ENCODE measurements around the gene SLC23A2.

The SLC23A2 gene

DNA sequence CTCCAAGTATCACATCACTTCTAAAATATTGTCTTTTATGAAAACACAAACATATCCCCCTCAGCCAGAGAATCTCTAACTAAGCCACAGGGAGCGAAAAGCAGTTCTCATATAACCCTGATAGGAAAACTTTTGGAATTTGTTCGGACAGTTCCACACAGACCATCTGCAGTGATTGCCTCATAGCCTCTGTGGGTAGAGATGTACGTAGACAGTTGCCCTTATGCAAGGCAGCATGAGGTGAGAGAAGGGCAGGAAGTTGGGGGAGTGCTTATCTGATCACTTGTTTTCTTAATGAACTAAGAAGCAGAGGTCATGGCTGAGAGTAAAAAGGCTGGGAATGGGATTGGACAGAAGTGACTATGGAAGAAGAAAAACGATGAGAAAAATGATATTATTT, 39.6 kb downstream of the SLC23A2 start:
- DNase-seq: no peak

DNA sequence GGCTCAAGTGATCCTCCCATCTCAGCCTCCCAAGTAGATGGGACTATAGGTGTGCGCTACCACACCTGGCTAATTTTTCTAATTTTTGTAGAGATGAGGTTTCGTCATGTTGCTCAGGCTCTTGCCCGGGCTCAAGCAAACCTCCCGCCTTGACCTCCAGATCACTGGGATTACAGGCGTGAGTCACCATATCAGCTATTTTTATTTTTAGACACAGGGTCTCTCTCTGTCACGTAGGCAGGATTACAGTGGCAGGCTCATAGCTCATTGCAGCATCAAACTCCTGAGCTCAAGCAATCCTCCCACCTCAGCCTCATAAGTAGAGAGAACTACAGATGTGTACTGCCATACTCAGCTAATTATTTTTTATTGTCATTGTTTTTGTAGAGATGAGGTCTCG, 41.7 kb downstream of the SLC23A2 start:
- DNase-seq: no peak

DNA sequence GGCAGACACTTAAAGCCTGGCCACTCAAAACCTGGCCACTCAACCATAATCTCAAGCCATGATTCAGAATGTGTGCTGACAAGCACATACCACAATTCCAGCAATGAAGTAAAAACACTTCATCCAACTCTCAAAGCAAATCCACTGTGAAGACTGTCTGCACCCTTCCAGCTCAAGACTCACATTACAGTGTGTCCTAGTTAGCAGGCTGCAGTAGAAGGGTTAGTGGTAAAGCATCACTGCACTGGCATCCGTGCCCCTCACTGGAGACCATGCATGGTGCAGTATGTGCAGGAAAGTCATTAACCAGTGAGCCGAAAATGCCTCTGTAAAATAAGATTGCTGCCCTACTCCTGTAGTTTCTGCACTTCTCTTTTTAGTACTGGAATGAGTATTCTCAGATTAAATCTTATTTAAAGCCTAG, 43.4 kb downstream of the SLC23A2 start:
- no peak for DNase-seq

DNA sequence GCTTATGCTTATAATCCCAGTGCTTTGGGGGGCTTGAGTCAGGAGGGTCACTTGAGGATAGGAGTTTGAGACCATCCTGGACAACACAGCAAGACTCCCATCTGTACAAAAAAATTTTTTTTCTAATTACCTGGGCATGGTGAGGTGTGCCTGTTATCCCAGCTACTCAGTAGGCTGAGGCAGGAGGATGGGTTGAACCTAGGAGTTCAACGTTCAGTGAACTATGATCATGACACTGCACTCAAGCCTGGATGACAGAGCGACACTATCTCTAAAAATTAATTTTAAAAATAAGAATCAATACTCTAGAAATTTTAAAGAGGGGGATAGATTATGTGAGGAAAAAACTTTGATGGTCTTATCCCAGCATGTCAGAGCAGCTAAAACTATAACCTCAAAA, 44.1 kb downstream of the SLC23A2 start:
- DNase-seq: no peak

DNA sequence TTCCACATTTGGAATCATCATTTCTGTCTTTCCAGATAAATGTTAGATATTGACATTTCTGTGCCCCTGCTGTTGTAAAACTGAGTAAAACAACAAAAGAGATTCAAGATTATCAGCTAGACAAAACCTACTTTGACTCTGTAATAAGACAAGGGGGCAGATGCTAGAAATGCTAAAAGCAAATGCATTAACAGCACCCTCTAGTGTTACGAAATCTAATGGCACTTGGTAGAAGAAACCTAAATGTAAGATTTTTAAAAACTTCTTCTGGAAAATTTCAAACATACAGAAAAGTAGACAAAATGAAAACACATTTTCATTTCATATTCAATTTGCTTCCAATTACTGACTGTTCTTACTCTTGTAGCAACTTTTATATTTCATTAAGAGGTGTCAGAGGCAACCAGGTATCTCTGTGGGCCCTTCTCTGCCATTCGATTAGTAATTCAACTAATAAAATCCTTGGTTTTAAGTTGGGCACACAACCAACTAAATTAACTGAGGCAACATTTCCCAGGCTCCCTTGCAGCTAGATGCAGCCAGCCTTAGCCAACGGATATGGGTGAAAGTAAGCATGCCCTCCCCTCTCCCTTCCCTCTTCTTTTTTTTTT, 45.0 kb downstream of the SLC23A2 start:
- DNase-seq: no peak

DNA sequence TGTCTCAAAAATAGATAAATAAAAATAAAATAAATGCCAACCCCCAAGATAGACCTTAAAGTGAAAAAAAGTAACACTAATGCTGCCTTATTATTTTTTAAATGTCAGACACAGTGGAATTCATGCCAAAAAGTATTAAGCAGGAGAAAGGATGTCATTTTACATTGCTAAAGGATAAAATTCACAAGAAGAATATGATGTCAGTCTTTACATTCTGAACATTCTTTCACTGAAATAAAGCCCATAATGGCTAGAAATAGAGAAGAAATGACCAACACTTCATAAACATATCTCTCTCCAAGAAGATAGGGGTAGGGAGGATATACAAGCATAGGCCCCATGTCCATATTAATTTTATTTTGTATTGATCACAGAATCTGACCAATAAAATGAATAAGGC, 47.4 kb downstream of the SLC23A2 start:
- DNase-seq: no peak

DNA sequence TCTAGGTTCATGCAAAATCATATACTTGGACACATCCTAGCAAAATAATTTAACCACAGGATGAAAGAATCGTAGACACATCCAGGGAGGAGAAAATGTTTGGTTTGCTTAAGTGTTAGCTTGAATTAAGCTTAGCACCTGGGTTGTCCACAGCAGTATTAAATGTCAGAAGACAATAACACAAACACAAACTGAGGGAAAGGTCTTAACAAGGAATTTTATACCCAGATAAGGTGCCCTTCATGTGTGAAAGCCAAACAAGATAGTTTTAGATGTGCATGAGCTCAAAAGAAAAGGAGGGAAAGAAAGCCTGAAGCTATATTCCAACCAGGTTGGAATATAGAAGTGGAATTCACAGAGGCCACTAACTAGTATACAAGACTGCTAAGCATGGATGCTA, 49.1 kb downstream of the SLC23A2 start:
- DNase-seq: no peak

DNA sequence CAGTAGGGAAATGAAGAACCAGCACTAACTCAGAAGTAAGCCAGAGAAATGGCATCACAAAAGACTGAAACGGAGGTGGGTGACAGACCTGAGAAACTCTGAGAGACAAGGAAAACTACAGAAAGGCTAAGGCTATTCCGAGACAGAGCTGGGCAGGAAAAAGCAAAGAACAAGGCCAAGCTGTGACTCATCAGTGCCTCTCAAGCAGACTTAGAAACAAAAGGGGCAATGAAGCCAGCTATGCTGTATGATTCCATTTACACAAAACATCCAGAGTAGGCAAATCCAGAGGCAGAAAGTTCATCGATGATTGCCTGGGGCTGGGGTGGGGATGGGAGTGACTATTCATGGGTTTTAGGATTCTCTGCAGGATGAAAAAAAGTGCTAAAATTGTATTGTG, 50.0 kb downstream of the SLC23A2 start:
- no peak for DNase-seq

DNA sequence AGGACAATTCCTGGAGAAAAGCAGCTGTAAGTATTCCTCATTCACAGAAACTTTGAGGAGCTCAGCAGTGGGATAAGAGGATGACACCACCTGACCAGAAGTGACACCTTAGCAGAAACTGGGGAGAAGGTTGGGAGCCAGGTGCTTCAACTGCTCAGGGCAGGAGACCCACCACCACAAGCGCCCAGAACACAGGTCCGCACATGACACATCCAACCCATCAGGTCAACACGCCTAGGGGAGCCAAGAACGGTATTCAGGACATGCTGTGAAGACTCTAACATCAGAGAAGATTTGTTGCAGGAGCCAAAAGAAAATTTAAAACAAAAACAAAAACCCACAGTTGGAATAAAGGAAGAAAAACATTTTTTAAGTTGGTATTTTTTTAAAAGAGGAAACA, 50.5 kb downstream of the SLC23A2 start:
- DNase-seq: no peak

DNA sequence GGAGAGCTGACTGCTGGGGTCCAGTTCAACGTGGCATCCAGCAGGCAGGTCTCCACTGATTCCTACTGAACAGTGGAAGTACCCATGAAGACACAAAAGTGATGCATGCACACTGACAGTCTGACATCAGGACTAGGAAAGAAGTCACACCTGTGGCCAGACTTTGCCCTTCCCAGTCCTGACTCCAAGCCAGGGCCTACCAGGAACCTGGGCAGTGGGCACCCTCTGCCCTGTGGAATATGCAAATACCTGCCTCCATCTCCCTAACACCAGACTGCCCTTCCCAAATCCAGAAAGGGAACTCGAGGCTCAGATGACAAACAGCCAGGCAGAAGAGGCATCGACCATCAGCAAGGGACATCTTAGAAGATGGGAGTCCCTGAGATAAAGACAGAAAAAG, 50.9 kb downstream of the SLC23A2 start:
- no peak for DNase-seq

DNA sequence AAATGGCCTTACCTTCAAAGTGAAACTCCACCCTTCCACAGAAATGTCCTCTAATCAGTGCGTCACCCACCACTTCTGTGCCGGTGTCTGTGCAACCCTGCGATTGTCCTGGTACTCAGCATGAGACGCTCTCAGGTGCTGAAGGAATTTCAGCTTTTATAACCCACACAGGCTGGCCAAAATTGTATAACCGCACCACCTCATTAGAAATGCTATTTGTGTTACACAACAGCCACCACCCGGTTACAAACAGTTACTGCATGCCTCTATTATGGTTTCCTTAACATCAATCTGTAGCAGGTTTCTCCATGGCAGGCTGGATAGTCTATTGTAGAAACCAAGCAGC, 51.5 kb downstream of the SLC23A2 start:
- DNase-seq: no peak

DNA sequence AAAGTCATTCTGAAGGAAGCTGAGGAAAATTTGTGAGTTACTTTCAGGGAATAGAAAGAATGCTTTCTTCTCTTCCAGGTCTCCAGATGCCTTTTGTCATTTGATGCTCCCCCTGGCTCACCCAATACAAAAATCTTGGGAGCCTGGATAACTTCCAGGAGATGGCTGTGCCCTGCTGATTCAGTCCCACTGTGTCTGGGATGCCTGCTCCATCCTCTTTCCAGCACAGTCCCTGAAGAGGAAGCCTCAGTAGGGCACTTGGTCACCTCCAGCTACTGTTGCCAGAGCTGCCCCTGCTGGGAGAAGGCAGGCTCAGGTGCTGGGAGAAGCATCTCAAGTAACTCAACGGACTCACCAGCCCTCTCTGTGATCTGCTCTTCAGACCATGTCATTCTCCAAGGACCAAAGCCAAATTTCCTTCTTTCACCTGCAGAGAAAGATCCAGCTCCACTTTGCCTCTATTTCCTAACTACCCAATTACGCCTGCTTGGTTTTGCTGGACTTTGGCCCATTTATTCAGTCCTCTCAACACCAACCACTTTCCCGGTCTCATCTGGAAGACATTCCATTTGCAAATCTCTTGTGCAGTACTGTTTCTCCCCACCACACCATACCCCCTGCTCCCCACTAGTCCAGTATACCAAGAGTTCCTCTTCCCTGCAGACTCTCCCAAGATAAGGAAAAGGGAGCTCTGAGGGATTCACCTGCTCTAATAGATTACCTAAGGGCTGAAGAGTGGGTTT, 53.3 kb downstream of the SLC23A2 start:
- no peak for DNase-seq

DNA sequence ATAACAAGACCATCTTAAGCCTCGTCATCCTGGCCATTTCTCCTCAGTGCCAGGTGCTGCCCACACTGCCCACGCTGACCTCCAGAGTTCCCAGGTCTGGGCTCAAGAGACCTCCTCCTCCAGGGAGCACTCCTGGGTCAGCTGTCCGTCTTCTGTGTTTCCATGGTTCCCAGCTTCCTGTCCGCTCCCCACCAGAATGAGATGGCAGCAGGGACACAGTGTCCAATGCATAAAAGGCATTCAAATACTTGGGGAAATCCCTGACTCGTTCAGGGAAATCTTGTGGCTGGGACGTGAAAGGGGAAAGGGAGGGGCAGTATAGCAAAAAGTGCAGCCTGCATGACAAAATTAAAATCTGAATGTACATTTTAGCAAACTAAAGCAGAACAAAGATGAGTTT, 54.3 kb downstream of the SLC23A2 start:
- DNase-seq: no peak

DNA sequence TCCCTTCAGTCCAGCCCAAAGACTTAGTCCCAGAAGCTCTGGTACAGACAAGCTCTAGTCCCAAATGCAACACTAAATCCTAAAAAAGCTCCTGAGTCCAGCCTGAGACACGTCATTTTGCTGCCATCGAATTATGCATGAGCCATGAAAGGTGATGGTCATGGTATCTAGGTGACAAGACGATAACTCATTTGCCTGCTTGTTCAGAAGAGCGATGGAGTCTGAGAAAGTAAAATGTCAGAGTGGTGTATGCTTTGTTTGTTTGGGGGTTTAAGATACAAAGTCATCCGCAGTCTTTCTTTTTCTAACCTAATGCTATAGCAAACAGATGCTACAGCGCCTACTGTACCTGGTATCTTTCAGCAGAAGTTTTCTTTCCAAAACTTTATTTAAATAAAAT, 54.7 kb downstream of the SLC23A2 start:
- DNase-seq: no peak

DNA sequence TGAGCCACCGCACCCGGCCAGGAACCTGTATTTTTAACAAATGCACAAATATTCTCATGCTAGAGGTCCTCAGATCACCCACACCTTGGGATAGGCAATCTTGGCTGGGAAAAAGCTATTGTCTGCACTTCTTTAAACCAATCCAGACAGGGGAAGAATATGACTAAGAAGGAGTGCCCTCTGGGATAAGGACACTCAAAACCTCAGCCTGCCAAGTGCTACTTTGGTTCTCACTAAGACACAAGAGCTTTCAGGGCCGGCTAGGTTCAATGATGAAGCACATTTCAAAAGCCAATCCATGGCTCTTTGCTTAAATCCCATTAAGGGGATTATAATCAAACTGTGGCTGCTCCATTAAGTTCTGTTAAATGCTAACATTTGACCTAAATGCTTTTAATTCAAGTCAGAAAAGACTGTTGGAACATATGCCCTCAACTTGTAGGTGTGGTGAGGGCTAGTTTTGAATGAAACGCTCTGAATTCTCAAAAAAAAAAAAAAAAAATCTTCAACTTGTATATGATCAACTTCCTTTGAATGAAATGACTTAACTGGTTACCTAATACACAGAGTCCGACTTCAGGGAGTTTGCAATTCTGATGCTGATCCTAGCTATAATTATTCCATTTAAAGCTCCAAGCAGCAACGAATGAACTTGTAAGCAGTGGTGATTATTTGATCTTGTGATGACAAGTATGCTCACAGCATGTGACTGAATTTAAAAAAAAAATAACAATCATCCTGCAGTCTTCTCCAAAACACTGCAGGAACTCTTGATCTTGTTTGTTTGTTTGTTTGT, 56.6 kb downstream of the SLC23A2 start:
- no peak for DNase-seq

DNA sequence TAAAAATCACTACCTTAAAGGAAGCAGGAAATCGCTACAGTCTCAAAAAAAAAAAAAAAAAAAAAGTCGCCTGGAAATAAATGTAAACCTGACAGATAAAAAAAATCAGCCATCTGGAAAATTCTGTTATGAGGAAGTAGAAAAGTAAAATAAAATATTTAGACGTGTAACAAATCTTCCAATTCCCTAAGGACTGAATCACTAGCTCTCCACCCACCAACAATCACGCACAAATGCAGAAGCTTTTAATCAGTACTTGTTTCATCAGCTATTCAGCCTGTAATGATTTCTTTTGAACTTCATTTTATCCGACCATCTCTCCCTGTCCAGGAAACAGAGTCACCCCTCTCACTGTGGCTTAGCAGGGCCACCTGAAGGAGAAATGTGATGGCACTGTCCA, 59.0 kb downstream of the SLC23A2 start:
- DNase-seq: no peak

DNA sequence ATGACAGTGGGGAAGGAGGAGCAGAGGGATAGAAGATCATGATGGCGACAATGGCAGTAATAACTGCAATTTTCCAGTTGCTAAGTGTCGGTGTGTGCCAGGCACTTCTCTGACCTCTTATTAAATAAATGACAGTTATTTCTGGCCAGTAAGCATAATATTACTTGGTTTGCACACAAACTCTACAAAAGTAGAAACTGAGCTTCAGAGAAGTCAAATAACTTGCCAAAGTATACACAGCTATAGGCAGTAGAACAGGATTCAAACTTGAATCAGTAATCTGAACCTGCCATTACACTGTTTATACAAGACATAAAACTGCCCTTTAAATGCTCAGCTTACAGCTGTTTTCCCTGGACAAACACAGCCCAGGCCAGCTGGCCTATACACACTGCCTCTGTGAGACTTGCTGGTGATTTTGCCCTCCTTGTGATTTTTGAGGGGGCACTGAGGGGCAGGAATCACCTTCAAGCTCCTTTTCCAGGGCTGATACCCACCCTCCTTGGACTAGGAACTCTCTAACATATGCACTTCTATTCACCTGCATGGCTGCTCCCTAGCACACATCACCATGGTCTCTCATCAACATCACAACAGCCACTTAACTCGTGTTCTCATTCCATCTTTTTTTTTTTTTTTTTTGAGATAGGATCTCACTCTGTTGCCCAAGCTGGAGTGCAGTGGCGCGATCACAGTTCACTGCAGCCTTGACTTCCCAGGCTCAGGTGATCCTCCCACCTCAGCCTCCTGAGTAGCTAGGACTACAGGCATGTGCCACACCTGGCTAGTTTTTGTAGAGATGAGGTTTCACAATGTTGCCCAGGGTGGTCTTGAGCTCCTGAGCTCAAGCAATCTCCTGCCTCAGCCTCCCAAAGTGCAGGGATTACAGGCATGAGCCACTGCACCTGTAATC, 63.6 kb downstream of the SLC23A2 start:
- DNase-seq: no peak

DNA sequence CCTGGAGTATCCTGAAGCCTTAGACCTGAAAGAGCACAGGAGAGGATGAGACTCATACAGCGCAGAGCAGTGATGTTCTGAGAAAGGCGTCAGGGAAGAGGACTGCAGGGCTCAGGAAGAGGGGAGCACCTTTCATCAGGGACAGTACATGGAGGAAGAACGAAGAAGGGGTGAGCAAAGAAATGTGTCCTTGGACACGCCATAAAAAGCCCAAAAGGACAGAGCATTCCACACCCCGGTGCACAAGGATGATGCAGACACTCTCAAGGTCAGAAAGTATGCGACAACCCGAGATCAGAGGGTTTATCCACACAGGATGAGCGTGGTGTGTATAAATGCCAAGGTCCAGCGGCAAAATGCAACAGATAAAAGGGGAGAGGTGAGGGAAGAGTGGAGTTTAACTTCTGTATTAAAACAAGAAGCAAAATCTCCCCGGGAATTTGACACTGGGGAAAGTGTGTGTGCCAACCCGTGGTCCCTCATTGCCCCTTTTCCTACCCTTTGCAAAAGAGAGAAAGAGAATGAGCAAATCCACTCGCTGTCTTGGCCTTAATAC, 64.4 kb downstream of the SLC23A2 start:
- no peak for DNase-seq

DNA sequence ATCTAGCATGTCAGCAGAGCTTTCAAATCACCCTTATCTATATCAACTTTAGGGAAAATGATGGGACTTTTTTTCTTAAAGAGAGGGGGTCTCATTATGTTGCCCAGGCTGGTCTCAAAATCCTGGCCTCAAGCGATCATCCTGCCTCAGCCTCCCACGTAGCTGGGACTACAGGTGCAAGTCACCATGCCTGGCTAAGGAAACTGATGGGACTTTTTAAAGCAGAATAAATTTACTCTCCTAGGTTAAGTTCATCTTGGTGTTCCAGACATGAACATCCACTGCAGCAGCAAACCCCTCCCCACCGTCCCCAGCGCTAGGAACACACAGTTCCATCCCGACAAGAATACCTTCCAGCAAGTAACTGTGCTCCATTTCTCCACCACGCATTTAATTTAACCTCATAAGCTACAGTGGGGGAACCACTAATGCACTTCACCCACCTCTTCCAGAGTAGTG, 64.9 kb downstream of the SLC23A2 start:
- DNase-seq: no peak

DNA sequence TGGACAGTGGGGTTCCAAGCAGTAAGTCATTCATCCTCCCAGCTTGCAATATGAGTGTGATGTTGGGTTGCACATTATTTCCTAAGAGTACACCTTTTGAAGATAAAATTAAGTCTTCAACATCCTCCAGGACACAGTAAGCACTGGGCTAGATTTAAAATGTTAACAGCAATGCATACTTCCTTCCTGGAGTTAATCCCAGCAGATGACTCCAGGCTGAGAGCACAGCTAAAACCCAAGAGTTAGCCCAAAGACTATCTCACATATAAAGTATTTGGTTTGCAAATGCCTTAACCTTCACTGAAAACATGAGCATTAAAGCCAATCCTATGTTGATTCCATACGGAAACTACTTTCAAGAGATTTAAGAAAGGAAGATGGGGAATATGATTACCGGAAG, 69.2 kb downstream of the SLC23A2 start:
- DNase-seq: no peak

DNA sequence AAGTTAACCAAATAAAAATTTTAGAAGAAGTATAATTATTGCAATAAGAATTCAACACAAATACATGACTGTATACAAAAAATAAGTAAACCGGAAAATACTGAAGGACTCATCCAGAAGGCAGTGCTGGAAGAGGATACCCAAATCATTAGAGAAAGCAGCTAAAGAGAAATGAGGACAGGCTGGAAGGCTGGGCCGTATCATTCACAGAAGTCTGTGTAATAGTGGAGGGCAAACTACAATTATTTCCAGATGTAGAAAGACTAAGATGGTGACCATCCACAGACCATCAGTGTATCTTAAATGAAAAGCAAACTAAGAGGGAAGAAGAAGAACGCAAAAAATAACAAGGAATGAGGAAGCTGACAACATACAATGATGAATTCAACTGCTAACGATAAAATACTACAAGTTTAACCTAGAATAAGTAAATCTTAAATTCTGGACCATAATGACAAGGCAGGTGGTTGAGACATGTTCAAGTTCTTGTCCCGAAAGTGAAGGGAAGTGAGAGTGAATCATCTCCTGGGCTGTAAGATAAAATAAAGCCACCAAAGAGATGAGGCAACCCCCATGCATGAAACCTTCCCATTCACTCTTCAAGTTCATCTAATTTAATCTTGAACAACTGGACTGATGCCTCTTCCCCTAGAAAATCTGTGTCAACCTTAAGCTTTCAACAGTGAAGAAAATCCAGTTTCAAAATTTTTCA, 71.5 kb downstream of the SLC23A2 start:
- DNase-seq: no peak

DNA sequence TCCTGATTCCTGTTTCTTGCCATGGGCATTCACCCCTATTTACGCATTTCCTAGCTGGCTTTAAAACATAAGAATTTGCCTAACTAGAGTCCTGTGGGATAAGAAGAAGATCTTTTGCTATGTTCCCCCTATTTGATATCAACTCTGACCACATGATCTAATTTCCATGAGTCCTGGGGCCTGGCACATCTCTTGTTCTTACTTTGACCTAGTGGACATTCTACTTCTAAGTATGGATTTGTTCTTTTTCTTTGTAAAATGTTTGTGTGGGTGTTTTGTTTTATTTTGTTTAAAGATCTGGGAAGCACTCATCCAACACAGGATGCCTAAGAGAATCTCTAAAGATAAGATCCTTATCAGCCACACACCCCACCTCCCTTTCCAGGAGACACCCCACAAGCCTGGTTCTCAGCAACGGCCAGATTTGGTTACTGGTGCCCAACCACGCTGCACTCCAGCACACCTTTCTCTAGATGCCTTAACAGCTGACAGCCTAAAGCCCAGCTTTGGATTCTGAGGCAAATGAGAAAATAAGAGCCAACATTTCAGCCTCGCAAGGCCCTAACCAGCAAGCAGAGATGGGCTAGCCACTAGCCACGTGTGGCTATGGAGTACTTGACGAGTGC, 74.7 kb downstream of the SLC23A2 start:
- DNase-seq: no peak
